HG03135 (cell line): ENCODE data around the gene CYTH1.

Experiments
- ATAC-seq: cut with Tn5 transposase; IDR thresholded peaks from one replicate; pipeline ENCODE4 v1.9.1; 2021; ENCODE audit warnings: mild to moderate bottlenecking, moderate library complexity; ENCODE audit not compliant: unreplicated experiment

CYTH1 gene

DNA sequence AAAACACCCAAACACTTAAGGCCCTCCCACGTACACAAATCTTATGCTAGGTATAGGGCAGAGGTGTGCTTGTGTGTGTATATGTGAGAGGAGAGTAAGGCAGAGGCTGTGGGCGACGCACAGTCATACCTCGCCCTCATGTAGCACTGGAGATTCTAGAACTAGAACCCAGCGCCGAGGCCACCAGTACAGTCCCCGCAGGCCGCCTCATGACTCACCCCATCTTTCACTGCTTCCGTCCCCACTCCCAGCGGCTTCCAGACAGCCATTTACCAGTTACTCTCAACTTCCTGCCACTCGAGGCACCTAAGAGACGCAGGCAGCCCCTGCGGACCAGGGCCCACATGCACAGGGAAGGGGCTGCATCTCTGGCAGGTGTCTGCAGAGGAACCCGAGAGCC, 23.2 kb upstream of the CYTH1 start:
- no peak for ATAC-seq

- no peak for ATAC-seq
Observed at GRCh38 chr17:78804777-78805176, 22.7 kb upstream of the CYTH1 start.

DNA sequence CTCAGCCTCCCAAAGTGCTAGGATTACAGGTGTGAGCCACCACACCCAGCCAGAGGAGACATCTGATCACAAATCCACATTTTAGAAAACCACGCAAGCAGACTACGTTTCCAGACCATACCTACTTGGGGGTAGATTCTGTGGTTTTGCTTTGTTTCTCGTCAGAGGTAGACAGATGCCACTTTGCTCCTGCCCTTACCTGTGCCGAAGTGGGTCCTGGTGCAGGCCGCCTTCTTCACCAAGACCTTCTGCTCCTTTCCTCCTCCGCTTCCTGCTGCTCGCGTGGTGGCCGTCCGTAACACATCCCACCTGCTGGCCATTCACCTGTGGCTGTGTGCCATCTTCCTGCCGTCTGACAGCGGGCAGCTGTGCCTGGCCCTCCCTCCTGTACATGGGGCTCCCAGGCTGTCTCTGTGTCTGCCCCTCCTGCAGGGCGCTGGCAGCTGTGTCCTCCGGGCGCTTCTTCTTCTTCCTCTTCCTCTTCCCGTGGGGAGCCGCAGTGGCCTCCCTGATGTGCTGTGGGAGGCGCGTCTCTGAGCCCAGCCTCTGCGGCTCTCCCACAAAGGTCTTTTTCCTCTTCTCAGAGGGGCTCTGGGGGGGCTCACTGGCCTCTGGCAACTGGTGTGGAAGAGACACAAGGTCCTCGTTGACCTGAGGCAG, 21.2 kb upstream of the CYTH1 start:
- ATAC-seq = no peak

DNA sequence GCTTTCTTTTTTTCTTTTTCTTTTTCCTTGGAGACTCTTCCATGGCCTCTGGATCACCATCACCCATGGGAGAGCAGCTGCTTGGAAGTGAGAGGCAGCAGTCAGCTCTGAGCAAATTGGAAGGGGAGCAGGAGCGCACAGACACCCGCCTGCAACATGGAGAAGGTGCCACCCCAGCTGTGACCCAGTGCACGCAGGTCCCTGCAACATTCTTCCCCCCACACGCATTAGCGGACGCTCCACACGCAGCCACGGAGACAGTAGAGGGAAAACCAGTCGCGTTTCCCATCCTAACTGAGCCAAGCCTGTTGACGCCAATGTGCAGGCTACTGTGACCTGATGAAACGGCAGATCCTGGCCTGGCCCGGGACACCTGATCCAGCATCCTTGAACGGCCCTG, 20.4 kb upstream of the CYTH1 start:
- no peak for ATAC-seq

GRCh38 chr17:78802008-78802407, 19.9 kb upstream of the CYTH1 start:
- ATAC-seq = no peak

DNA sequence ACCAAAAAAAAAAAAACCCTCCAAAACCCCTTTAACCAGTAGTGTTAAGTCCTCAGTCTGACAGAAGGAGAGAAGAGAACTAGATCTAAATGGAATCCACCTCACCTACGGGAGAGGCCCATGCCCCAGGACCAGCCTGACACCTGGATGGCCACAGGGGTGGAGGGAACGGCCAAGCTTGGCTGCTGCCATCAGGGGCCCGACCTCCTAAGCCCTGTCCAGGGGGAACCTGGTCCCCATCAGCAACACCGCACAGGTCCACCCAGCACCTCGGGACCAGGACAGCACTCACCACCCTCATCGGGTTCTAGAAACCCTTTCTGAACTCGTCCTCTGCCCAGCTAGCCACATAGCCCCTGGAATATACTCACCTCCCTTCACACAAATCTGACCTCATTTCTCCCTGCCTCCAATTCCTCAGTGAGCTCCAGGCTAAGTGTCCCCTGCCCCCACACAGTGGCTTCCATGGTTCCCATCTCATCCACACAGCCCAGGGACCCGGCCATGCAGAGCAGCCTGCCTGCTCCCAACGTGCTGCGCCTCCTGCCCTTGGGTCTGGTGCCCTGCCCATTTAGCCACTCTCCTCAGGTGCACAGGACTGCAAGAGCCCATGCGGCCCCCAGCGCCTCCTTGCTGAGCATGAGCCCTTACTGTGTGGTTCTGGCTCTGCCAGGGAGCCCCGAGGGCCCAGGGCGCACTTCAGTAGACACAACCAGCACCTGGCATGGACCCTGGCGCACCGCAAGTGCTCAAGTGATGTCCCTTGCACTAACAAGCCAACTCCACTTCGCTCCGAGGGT, 18.3 kb upstream of the CYTH1 start:
- no peak for ATAC-seq

GRCh38 chr17:78798695-78799559, 16.9 kb upstream of the CYTH1 start:
- ATAC-seq = no peak

DNA sequence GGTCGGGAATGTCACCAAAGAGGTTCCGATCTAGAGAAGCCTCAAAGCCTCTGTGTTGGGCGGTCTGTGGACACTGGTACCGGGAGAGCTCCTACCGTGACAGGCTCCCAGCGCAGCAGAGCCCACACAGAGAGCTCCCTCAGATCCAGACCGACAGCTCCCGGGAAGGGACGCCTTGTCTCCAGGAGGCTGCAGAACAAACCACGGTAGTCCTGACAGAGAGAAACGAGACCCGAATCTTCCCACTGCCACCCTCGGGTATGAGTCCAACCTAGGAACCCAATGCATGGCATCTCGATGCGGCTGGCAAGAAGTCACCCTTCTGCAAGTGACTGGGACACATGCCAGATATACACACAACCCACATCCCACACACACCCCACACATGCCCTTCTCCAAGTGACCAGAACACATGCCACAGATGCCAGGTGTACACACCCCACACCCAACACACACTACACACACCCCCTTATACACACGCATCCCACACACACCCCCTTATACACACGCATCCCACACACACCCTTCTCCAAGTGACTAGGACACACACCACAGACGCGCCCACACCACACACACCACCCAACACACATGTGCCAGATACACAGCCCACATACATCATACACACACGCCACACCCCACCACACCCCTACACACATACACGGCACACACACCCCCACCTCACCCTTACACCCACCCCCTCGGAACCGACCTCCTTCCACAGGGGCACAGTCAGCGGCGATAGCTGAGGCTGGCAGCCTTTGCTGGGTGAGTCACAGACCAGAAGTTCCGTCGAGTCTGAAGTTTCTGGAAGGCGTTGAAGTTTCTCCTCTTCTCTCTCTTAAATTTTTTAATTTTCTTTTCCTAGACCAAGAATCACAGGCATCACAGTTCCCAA, 15.9 kb upstream of the CYTH1 start:
- ATAC-seq = no peak

DNA sequence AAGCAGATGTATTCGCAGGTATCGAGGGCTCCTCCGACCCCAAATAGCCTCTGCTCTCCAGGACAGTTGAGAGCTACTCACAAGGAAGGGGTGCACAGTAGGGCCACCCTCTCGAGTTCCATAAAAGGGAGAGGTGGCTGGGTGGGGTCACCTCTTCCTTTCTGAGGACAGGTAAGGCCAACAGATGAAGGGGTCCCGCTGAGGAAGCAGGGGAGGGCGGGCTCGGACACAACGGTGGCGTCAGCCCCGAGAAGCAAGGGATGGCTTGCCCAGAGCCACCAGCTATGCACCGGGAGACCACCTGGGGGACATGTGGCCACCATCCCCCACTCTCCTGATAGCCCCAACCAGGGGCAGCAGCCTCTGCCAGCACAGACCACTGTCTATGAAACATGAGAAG, 15.1 kb upstream of the CYTH1 start:
- ATAC-seq = no peak

- ATAC-seq = no peak
Observed at GRCh38 chr17:78796517-78796900, 14.4 kb upstream of the CYTH1 start.

- ATAC-seq = no peak
Observed at GRCh38 chr17:78795861-78796516, 13.9 kb upstream of the CYTH1 start.

DNA sequence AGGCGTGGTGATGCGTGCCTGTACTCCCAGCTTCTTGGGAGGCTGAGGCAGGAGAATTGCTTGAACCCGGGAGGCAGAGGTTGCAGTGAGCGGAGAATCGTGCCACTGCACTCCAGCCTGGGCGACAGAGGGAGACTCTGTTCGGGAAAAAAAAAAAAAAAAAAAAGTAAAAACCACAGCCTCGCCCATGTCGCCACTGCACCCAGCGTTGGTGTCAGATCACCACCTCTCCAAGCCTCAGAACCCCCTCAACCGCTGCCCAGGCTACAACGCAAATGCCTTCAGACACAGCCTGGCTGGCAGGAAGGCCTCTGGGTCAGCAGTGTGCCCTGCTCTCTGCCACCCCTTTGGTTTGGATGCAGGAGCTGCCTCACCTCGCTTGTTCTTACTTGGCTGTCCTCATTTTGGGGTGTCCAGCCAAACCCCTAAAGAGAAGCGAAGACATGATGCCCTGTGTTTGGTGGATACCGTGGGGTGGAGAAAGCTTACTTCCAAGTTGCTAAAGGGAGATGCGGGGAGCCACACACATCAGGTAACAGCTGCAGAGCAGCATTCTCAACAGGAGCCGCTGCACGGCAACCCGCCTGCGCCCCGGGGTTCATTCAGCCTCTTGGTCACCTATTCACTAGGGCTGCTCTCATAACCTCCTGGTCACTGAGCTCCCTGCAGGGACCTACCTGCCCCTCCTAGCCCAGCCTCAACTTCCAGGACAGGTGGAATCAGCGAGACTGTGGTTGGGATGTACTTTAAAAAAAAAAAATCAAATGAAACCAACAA, 13.0 kb upstream of the CYTH1 start:
- no peak for ATAC-seq

DNA sequence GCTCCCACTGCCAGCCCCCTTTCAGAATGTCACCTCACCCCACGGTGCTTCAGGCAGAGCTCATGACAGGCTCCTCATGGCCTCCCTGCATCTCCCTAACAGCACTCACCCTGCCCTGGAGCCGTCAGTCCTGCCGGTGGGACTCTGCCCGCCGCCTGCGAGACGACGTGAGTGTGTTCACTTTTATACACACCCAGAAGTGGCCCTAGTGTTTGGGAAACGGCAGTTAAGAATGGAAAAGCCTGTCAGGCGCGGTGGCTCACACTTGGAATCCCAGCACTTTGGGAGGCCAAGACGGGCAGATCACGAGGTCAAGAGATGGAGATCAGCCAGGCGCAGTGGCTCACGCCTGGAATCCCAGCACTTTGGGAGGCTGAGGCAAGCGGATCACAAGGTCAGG, 12.3 kb upstream of the CYTH1 start:
- ATAC-seq = no peak

DNA sequence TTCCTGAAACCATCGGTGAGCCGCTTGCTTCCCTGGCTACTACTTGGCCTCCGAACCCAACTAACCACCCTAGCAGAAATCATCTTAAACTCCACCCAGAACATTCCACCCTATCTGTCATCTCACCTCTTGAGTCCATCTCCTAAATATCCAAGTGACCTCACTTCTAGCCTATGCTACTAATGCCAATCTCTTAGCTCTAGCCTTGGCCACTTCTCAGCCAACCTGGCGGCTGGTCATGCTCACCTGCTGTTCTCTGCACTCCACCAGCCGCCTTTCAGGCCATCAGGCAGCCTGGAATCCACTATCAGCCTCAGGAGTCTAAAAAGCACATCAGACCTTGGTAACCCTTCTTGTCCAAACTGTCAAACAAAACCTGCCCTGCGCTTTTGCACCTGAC, 11.9 kb upstream of the CYTH1 start:
- ATAC-seq = no peak

DNA sequence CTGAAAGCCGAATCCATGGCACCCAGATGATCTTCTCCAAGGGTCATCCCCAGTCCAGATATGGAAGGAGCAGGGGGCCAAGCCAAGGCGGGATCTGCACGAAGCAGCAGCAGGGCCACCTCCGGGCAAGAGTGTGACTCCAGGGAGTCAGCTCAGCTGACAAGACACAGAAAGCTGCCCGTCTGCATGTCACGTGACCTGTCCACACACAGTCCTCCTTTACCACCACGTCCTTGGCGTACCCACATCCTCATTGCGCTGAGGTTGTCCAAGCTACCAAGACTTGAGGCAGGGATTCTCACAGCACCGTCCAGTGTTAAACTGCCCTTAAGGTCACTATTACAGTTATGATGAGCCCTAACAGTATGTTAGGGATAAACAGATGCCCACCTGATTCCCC, 11.3 kb upstream of the CYTH1 start:
- no peak for ATAC-seq

DNA sequence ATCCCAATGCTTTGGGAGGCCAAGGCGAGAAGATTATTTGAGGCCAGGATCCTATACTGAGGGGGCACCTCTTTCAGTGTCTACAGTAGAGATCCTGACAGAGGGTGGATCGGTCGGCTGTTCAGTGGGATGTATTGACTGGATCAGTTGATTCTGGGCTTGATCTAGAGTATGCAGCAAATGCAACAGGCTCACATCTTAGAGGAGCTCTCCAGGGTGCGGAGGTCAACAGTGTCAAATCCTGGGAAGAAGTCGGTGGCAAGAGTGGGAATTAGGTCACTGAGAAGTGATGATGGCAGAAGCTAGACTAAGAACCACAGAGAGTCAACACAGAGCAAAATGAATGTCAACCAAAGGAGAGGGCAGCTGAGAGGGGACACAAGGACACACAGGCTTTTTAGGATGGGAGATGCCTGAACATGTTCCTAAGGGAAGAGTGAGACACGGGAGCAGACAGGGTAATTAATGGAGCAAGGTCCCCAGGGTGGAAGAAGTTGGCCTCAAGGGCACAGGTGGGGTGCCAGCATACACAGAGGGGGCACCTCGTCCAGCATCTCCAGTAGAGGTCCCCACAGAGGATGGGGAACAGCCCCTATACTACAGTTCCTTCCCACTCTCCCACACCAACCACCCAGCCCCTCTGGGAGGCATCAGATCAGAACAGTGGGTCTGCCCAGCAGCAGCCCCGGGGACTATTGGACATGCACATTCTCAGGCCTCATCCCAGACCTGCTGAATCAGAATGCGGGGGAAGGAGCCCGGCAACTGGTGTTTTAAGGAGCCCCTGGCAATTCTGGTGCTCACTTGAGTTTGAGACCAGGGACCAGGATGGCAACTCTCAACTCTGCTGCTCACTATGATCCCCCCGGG, 10.0 kb upstream of the CYTH1 start:
- no peak for ATAC-seq

- ATAC-seq = no peak
Observed at GRCh38 chr17:78790552-78790951, 8.5 kb upstream of the CYTH1 start.

DNA sequence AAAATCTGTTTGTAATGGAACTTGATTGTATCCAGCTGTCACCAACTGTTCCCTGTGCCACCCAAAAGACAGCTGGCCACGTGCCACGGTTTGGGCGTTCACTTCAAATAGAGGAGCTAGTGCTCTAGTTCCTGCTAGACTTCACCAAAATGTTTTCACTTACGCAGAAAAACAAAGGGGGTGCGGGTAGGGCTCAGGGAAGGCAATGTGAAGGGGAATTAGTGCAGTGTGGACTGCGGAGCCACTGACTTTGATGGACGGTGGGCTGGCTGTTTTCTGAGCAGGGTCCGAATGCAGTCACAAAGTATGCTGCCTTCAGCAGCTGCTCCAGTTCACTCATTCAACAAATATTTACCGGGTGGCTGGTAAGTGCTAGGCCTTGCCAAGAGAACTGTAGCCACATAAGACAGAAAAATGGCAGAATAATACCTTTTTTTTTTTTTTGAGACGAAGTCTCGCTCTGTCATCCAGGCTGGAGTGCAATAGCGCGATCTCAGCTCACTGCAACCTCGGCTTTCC, 7.6 kb upstream of the CYTH1 start:
- no peak for ATAC-seq
